Measurements from ENCODE around the gene PXDN. TPM values are rescaled to one million over a fixed set of nuclear protein-coding genes. Genes with fewer than 3 reads are reported as not detected.
"Not testable (repeated sequence)": the region's sequence is repeated elsewhere in the genome, so short reads cannot be mapped to it uniquely, and the experiment has no call there.

Gene PXDN
- total RNA-seq, 2 experiments from 2014 or later, result 2.0 to 3.1 TPM

DNA sequence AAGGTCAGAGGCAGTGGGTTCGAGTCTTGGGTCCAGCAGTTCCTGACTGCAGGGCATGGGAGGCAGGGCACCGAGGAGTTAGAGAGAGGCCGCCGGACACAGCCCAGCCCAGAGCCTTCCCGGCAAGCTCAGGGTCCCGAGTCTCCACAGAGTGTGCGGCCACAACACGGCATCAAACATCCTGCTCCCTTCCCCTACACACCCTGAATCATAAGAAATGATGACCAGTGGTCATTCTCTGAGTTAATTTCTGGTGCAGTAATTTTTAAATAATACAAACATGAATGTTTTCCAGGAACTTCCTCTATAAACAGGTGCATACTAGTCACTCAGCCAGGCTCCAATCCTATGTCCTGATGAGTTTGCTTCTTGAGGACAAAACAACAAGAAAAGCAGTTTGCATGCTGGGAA, 118.0 kb downstream of the PXDN start:
- no peak overlapping the region for H3K27ac Mint-ChIP-seq
- H3K27me3 Mint-ChIP-seq, result no peaks in the 10 kb centered on the region
- no peak overlapping the region for H3K4me3 Mint-ChIP-seq
- CTCF ChIA-PET, result no interaction called here
- ATAC-seq, result no peak
- no peaks in the 10 kb centered on the region for H3K4me1 Mint-ChIP-seq
- no peaks in the 10 kb centered on the region for H3K36me3 Mint-ChIP-seq
- H3K9me3 Mint-ChIP-seq (ENCODE audit: low read depth), result no peaks in the 10 kb centered on the region
- no peak for DNase-seq

DNA sequence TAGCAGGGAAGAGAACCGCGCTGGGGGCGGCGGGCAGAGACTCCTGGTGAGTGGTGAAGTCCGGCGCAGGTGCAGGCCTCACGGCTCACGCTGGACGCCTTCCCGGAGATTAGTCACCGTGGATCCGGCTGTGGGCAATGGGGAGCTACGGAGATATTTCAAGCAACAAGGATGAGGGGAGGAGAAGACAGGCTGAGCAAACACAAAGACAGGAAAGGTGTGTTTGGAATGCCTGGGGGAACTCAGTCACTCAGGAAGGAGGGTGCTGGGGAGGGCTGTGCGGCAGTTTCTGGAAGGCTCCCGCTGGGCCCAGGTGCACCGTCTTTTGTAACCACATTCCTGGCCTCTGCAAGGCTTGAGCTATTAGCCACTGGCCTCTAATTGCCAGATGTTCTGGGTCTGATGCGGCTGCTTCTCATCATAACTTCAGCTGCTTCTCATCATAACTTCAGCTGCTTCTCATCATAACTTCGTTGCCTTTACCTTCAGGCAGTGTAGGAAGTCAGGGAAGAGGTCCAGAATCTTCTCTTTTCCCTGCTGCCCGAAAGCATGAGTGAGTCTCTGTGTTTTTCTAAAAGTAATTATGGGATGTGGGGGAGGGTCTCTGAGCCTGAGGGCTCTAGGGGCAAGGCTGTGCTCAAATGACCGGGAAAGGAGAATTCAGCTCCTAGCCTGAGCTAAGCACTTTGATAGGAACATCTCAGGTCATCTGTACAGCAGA, 118.9 kb downstream of the PXDN start:
- Mint-ChIP-seq H3K36me3 (no peaks in the 10 kb centered on the region), H3K4me1 (no peaks in the 10 kb centered on the region), H3K27me3 (no peaks in the 10 kb centered on the region), H3K4me3 (no peak overlapping the region), H3K9me3 (ENCODE audit: low read depth) (no peaks in the 10 kb centered on the region), H3K27ac (no peak overlapping the region)
- DNase-seq (no peak), ATAC-seq (no peak)
- CTCF ChIA-PET, result no interaction called here

DNA sequence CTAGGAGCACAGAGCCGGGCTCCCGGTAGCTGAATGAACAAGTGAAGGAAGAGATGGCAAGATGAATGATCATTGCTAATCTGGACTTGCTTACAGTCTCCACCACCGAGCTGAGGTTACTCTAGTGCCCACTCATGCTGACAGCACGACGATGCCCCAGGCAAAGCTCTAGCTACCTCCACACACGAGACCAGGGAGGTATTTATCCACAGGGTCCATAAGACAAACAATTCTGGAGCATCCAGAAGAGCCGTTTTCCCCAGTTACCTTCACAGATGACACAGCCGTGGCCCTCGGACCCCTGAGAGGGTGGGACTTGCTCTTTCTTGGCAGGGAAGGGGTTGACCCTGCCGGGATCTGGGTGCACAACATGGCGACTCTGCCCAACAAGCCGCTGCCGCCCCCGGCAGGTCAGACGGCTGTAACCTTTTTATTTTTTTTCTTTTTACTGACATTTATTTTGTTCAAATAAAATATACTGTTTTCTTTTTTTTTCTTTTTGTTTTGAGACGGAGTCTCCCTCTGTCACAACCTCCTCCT, 120.3 kb downstream of the PXDN start:
- no peak overlapping the region for H3K4me3 Mint-ChIP-seq
- no peaks in the 10 kb centered on the region for H3K9me3 Mint-ChIP-seq (ENCODE audit: low read depth)

DNA sequence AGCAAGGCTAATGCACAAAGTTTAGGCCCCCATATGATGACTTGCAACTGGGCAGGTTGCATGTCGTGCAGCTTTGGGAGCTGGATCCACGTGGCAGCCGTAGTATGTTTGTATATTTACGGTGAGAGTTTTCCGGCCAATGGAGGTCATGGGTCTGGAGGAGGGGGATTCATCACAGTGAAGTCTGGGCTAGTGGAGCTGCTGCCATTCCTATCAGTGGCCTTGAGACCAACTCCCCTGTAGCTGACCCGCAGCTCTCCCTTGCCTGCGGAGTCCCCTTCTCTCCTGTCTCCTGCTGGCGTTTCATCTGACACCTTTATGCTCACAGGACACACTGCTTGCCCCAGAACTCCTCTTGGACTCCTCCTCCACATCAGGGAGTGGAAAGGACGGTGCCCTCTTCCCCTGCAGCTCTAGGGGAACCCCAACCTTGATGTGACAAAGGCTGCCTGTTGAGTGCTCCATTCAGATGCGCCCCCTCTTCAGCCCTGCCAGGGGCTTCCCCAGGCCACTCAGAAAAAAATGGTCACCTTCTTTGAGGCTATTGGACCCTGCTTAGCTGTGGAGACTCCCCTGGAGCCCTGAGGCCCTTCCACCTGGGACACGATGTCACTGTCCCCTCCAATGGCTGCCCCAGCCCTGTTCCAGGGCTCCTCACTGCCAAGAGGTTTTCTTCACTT, 121.7 kb downstream of the PXDN start:
- Mint-ChIP-seq H3K9me3 (ENCODE audit: low read depth) (no peaks in the 10 kb centered on the region), H3K27me3 (no peaks in the 10 kb centered on the region), H3K36me3 (no peaks in the 10 kb centered on the region), H3K27ac (no peak overlapping the region), H3K4me3 (no peak overlapping the region), H3K4me1 (no peaks in the 10 kb centered on the region)
- CTCF ChIA-PET, result no interaction called here
- no peak for DNase-seq
- ATAC-seq, result no peak

More for the DNA sequence above, 120.3 kb downstream of the PXDN start:
- no peak overlapping the region for H3K27ac Mint-ChIP-seq
- no peaks in the 10 kb centered on the region for H3K4me1 Mint-ChIP-seq
- DNase-seq (no peak), ATAC-seq (no peak)
- H3K27me3 Mint-ChIP-seq, result no peaks in the 10 kb centered on the region
- CTCF ChIA-PET, result no interaction called here
- H3K36me3 Mint-ChIP-seq, result no peaks in the 10 kb centered on the region

DNA sequence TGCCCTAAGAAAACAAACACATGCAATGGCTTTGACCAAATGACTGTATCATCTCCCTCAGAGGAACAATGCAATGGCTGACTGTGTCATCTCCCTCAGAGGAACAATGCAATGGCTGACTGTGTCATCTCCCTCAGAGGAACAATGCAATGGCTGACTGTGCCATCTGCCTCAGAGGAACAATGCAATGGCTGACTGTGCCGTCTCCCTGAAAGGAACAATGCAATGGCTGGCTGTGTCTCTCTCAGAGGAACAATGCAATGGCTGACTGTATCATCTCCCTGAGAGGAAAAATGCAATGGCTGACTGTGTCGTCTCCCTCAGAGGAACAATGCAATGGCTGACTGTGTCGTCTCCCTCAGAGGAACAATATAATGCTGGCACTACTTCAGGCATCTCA, 122.3 kb downstream of the PXDN start:
- H3K9me3 Mint-ChIP-seq (ENCODE audit: low read depth); H3K36me3 Mint-ChIP-seq; CTCF ChIA-PET; H3K4me3 Mint-ChIP-seq; H3K4me1 Mint-ChIP-seq; H3K27ac Mint-ChIP-seq; DNase-seq; H3K27me3 Mint-ChIP-seq; ATAC-seq: not testable (repeated sequence)

DNA sequence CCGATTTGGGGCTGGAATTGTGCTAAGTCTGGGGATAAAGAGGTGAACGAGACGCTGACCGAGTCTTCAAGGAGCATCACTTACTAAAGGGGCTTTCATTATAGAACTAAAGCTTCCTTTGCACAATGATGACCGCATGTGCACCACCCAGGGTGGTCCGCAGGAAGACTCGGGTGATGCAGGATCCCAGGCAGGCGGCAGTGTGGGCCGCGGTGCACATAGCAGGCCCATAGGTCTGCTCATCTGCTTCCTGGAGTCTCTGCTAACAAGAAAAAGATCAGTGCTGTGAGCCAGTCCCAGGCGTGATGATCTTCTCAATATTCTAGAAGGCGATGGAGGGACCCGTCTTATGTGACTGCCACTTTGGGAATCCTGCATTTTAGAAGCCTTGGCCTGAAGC, 122.8 kb downstream of the PXDN start:
- CTCF ChIA-PET, result no interaction called here
- no peak overlapping the region for H3K4me3 Mint-ChIP-seq
- H3K36me3 Mint-ChIP-seq, result no peaks in the 10 kb centered on the region
- no peaks in the 10 kb centered on the region for H3K4me1 Mint-ChIP-seq
- no peak for DNase-seq
- no peak overlapping the region for H3K27ac Mint-ChIP-seq
- H3K9me3 Mint-ChIP-seq (ENCODE audit: low read depth), result no peaks in the 10 kb centered on the region
- ATAC-seq, result no peak
- H3K27me3 Mint-ChIP-seq, result no peaks in the 10 kb centered on the region

DNA sequence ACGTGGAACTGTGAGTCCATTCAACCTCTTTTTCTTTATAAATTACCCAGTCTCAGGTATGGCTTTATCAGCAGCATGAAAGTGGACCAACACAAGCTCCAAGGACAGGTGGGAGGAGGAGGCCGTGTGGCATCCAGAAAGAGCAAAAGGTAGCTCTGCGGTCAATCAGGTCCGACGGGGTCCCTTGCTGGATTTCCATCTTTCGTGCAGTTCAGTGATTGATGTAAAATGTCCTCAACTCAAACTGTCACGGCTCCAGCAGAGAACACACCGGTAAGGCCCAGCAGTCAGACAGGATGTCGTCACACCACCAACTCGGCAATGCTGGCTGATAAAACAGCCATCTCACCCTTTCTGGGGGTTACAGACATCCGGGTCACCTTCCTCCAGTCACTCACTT, 123.3 kb downstream of the PXDN start:
- Mint-ChIP-seq H3K9me3 (ENCODE audit: low read depth) (no peaks in the 10 kb centered on the region), H3K27me3 (no peaks in the 10 kb centered on the region), H3K27ac (no peak overlapping the region), H3K36me3 (no peaks in the 10 kb centered on the region), H3K4me3 (no peak overlapping the region), H3K4me1 (no peaks in the 10 kb centered on the region)
- CTCF ChIA-PET, result no interaction called here
- DNase-seq (no peak), ATAC-seq (no peak)

DNA sequence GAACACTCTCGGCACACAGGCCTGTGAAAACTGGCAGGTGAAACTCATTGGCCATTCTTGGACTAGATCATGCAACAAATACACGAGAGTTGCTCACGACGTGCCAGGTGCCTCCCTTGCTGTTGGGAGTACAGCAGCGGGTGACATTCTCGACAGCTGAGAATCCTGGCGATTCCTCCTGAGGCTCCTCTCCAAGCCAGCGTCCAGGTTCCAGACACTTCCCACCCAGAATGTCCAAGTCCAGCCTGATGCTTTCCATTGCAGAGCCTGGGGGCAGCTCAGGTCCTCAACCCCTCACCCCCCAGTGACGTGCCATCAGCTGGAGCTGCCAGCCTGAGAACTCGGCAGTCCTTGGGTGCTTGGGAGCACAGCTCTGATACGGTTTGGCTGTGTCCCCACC, 124.2 kb downstream of the PXDN start:
- no peak for ATAC-seq
- H3K4me3 Mint-ChIP-seq, result no peak overlapping the region
- H3K27me3 Mint-ChIP-seq, result no peaks in the 10 kb centered on the region
- H3K36me3 Mint-ChIP-seq, result no peaks in the 10 kb centered on the region
- no peaks in the 10 kb centered on the region for H3K4me1 Mint-ChIP-seq
- no peak for DNase-seq
- CTCF ChIA-PET, result no interaction called here
- no peak overlapping the region for H3K27ac Mint-ChIP-seq
- no peaks in the 10 kb centered on the region for H3K9me3 Mint-ChIP-seq (ENCODE audit: low read depth)

DNA sequence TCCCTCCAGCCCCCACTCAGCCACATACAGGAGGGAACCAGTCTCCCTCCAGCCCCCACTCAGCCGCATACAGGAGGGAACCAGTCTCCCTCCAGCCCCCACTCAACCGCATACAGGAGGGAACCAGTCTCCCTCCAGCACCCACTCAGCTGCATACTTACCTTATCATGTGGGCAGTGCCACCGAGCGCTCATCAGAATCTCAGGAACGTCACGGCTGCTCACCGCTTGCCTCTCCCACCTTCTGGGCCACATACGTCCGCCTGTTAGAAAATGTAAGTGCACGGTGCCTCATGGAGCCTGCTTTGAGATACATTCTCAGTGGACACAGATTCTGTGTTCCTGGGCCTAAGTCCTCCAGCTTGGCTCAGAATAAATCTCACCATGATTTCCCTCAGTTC, 124.8 kb downstream of the PXDN start:
- Mint-ChIP-seq H3K36me3 (no peaks in the 10 kb centered on the region), H3K27ac (no peak overlapping the region), H3K4me1 (no peaks in the 10 kb centered on the region)

DNA sequence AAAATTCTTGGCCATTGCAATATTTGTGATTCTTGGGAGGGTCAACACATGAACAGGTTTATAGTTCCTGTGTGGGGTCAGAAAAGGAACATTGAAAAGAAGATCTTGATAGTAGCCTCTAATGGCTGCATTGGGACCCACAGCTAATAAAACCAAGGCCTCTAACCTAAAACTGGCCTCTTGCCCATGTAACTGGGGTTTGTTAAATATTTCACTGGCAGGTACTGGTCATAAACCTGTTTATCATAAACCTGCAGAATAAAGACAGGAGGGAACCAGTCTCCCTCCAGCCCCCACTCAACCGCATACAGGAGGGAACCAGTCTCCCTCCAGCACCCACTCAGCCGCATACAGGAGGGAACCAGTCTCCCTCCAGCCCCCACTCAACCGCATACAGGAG, 125.3 kb downstream of the PXDN start:
- Mint-ChIP-seq H3K9me3 (ENCODE audit: low read depth) (no peaks in the 10 kb centered on the region), H3K4me3 (no peak overlapping the region), H3K36me3 (no peaks in the 10 kb centered on the region), H3K27me3 (peaks cover under 1% of the 10 kb centered on the region), H3K4me1 (no peaks in the 10 kb centered on the region), H3K27ac (no peak overlapping the region)
- no peak for ATAC-seq
- CTCF ChIA-PET, result no interaction called here
- no peak for DNase-seq

More for the DNA sequence above, 124.8 kb downstream of the PXDN start:
- CTCF ChIA-PET, result no interaction called here
- Mint-ChIP-seq H3K9me3 (ENCODE audit: low read depth) (no peaks in the 10 kb centered on the region), H3K27me3 (no peaks in the 10 kb centered on the region), H3K4me3 (no peak overlapping the region)
- ATAC-seq (no peak), DNase-seq (no peak)

DNA sequence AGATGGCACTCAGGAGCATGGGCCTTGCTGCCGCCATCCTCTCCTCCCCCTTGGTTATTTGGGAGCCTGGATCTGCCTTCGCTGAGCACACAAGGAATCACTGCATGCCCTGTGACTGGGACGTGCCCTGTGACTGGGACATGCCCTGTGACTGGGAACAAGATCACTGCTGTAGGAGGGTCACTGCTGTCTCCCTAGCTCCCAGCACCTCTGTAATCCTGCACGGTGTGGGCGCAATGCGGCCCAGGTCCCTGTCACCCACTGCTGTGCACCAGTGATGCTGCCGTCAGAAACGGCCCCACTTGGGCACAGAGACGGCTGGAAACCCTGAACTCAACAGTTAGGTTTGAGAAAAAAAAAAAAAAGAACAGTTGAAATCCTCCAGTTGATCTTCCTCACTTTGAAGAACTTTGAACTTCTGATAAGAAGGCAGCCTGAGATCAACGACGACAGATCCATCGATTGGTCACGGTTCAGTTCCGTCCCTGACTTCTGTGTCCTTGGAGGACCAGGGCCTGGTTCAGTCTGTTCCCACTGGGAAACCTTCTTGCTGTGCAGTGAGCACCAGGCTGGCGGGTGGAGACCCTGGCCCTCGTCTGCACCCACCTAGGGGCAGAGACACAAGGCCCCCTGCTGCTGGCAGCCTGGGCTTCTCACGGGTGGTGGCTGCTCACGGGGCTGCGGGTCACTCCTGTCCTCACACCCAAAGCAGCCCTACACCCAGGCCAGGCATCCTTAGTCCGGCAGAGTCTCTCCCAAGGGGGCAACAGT, 125.9 kb downstream of the PXDN start:
- H3K4me3 Mint-ChIP-seq, result no peak overlapping the region
- no peaks in the 10 kb centered on the region for H3K9me3 Mint-ChIP-seq (ENCODE audit: low read depth)
- DNase-seq (no peak), ATAC-seq (no peak)
- H3K27me3 Mint-ChIP-seq, result peaks cover 3% of the 10 kb centered on the region
- no peaks in the 10 kb centered on the region for H3K4me1 Mint-ChIP-seq
- no peaks in the 10 kb centered on the region for H3K36me3 Mint-ChIP-seq
- CTCF ChIA-PET, result no interaction called here
- H3K27ac Mint-ChIP-seq, result no peak overlapping the region

DNA sequence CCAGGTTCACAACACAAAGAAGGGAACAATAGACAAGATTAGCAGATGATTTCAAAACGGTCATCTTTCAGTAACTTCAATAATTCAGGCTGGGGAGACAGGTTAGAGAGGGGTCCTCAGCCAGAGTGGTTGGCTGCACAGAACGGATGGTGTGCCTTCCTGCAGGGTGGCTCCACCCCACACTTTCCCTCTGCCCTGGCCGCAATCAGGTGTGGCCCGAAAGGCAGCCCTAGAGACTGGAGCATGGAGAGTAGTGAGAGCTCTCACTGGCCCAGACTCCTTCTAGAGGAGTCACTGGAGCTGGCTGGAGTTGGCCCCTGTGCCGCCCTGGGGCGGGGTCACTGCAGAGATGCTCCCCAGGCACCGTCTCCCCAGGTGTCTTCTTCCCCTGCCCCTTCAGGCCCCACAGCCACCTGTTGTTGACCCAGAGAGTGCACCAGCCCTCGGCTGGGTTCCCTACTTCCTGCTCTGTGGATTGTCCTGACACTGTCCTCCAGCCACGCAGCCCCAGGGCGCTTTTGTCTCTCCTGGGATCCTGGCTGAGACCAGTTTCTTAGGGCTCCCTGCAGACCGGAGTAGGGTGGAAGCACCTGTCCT, 126.8 kb downstream of the PXDN start:
- Mint-ChIP-seq H3K36me3 (no peaks in the 10 kb centered on the region), H3K27me3 (peaks cover 3% of the 10 kb centered on the region), H3K4me1 (no peaks in the 10 kb centered on the region), H3K4me3 (no peak overlapping the region), H3K9me3 (ENCODE audit: low read depth) (no peaks in the 10 kb centered on the region), H3K27ac (no peak overlapping the region)
- CTCF ChIA-PET, result no interaction called here
- DNase-seq (no peak), ATAC-seq (no peak)

DNA sequence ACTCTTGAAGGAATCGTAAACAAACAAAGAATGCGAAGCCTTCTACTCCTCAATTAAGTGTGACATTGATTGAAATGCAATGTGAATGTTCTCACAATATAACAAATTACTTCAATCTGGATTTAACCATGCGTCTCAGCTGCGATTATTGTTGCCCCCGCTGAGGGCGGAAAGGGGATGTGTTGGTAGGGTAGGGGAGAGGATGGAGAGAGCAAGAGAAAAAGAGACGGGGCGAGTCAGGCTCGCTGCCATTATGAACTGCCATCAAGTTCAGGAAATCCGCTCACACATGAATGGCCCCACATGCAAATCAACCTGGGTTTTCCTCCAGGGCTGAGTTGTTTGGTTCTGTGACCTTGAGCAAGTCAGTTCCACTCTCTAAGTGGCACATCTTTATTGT, 129.8 kb downstream of the PXDN start:
- H3K9me3 Mint-ChIP-seq (ENCODE audit: low read depth), result no peaks in the 10 kb centered on the region
- H3K27me3 Mint-ChIP-seq, result peaks cover 3% of the 10 kb centered on the region
- CTCF ChIA-PET, result no interaction called here
- ATAC-seq (no peak), DNase-seq (no peak)
- H3K36me3 Mint-ChIP-seq, result no peaks in the 10 kb centered on the region
- H3K4me1 Mint-ChIP-seq, result no peaks in the 10 kb centered on the region
- H3K4me3 Mint-ChIP-seq, result no peak overlapping the region
- no peak overlapping the region for H3K27ac Mint-ChIP-seq
